Transverse colon (tissue), 3 donors: Measurements from ENCODE around the gene ZNF862.

Source experiments
- CTCF ChIP-seq, 5 experiments: fragments of 200-600 bp in 3 of 5; fragments of 450-650 bp in 2 of 5; sonication (generic) in 3 of 5; IDR thresholded peaks; 1 replicate in 2 of 5; 2 replicates in 3 of 5; pipeline ENCODE4 v1.5.1; 2016 to 2017; ENCODE audit warnings: antibody characterized with exemption in 5 of 5, inconsistent platforms in 3 of 5, mild to moderate bottlenecking in 2 of 5, moderate library complexity in 1 of 5
- POLR2A ChIP-seq: fragments of 450-650 bp; IDR thresholded peaks from one replicate; pipeline ENCODE4 v1.6.1; 2016; ENCODE audit warnings: antibody characterized with exemption, mild to moderate bottlenecking, moderate library complexity

GRCh38 chr7:149874644-149875028 lies 36.5 kb downstream of the ZNF862 start:
- TF ChIP-seq CTCF (IDR thresholded peaks at IDR 0.05) (no peak), POLR2A (no peak)
